Gastrocnemius medialis (tissue), 4 donors: ENCODE measurements around the gene LTBP1. TPM values are rescaled to one million over a fixed set of nuclear protein-coding genes. Genes with fewer than 3 reads are reported as not detected.
"Not testable (repeated sequence)": the region's sequence is repeated elsewhere in the genome, so short reads cannot be mapped to it uniquely, and the experiment has no call there.

Experiments
- ATAC-seq, 2 donors: fragments of 150-250 bp; one replicate each; pipeline ENCODE4 v1.9.1; 2016
- DNase-seq, 2 donors: peaks; one replicate each; pipeline ENCODE4 v3.0.0-alpha.2; 2019
- H3K27ac ChIP-seq, 4 donors: fragments of 200-600 bp; sonication (generic); 1 replicate in 1 of 4; 2 replicates in 3 of 4; pipeline ENCODE4 v1.5.1; 2016 to 2018; ENCODE audit warnings: mild to moderate bottlenecking in 2 of 4, moderate library complexity in 1 of 4
- H3K27me3 ChIP-seq, 3 donors: fragments of 200-600 bp; sonication (generic) in 2 of 3; 1 replicate in 1 of 3; 2 replicates in 2 of 3; pipeline versions ENCODE4 v1.5.1 to v1.6.0; 2016 to 2019; ENCODE audit warnings: mild to moderate bottlenecking in 1 of 3, moderate library complexity in 1 of 3
- H3K36me3 ChIP-seq, 2 donors: fragments of 200-600 bp; sonication (generic) in 1 of 2; one replicate each; pipeline ENCODE4 v1.5.1; 2017 to 2018
- H3K4me1 ChIP-seq, 2 donors: fragments of 200-600 bp; sonication (generic) in 1 of 2; one replicate each; pipeline ENCODE4 v1.5.1; 2016 to 2017; ENCODE audit warnings: mild to moderate bottlenecking in 2 of 2
- H3K4me3 ChIP-seq, 4 donors: fragments of 200-600 bp; sonication (generic) in 3 of 4; 1 replicate in 1 of 4; 2 replicates in 3 of 4; pipeline ENCODE4 v1.5.1; 2016 to 2019; ENCODE audit warnings: mild to moderate bottlenecking in 2 of 4
- H3K9me3 ChIP-seq, 3 donors: fragments of 200-600 bp; sonication (generic) in 2 of 3; 1 replicate in 1 of 3; 2 replicates in 2 of 3; pipeline ENCODE4 v1.5.1; 2016 to 2019
- POLR2A ChIP-seq, 2 donors: fragments of 450-650 bp; IDR thresholded peaks; one replicate each; pipeline ENCODE4 v1.6.1; 2017; ENCODE audit warnings: antibody characterized with exemption in 2 of 2, mild to moderate bottlenecking in 2 of 2, moderate library complexity in 2 of 2
- in situ Hi-C, 4 donors: fragments of 200-750 bp; cut with MboI; loops; one replicate each; pipeline versions ENCODE4 v1.15.0 to v1.8.0; 2017; ENCODE audit warnings: low sequenced_read_pairs in 4 of 4
- intact Hi-C: fragments of 100-400 bp; cut with DNase I; formaldehyde crosslinking; loops from one replicate; pipeline ENCODE4 v1.15.1; 2023; ENCODE audit warnings: low total_unique reads
- total RNA-seq, 4 donors: library from RNA; depleted of rRNA; stranded (reverse); fragments of >200 nt; gene quantifications; one replicate each; pipeline versions ENCODE4 v1.1.0 to v1.2.3, GENCODE V29; 2016
- TF ChIP-seq, protein P1 (sequence below), 5 experiments: fragments of 450-650 bp in 3 of 5; fragments of 200-600 bp in 2 of 5; sonication (generic) in 2 of 5; IDR thresholded peaks in 4 of 5; conservative IDR thresholded peaks in 1 of 5; 1 replicate in 4 of 5; 2 replicates in 1 of 5; pipeline ENCODE4 v1.5.1; 2016 to 2019; ENCODE audit warnings: antibody characterized with exemption in 5 of 5, mild to moderate bottlenecking in 3 of 5, moderate library complexity in 3 of 5

LTBP1 gene
- total RNA-seq, 4 donors from 2014 or later = 8.0 to 42.8 (median 18.4) TPM

DNA sequence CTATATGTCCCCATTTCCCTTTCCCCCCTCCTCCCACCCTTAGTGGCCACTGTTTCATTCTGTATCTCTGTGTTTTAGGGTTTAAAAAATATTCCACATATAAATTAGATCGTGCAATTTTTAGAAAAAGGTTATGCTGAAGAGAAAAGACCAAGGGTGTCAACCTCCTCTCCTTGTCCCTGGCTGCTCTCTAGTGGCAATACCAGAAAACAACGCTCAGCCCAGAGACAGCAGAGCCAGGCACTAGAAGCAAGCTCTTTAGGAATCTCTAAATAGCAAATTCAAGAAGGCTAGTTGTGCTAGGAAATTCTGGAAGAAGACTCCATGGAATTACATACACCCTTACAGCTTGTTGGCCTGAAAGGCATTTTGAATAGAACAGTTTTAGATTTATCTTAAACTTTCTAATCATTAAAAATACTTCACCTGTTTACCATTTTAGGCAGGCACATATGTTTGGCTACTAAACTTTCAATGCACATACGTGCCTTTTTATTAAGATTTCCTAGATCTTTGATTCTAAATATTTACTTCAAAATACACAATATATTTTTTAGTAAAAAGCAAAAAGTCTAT is 494.6 kb downstream of the LTBP1 start:
- ATAC-seq (peak; percentile 58 to 65), DNase-seq (peak; percentile 44 to 45)
- H3K36me3 ChIP-seq = no peaks in the 10 kb centered on the region
- H3K27me3 ChIP-seq = no peaks in the 10 kb centered on the region
- intact Hi-C loops (loop anchor here (5.0 to 10.0 kb wide), 2 partner anchors 309 to 407 kb away; no protein-coding TSS in a partner anchor), in situ Hi-C loops (no loop called here)
- H3K27ac ChIP-seq = peak overlapping the region in 3 of 4 donors; percentile 66 to 82 (median 78)
- peaks cover 22 to 46% of the 10 kb centered on the region in 2 donors for H3K4me1 ChIP-seq
- H3K9me3 ChIP-seq = no peaks in the 10 kb centered on the region
- H3K4me3 ChIP-seq = no peak overlapping the region
- TF ChIP-seq, protein P1, sequence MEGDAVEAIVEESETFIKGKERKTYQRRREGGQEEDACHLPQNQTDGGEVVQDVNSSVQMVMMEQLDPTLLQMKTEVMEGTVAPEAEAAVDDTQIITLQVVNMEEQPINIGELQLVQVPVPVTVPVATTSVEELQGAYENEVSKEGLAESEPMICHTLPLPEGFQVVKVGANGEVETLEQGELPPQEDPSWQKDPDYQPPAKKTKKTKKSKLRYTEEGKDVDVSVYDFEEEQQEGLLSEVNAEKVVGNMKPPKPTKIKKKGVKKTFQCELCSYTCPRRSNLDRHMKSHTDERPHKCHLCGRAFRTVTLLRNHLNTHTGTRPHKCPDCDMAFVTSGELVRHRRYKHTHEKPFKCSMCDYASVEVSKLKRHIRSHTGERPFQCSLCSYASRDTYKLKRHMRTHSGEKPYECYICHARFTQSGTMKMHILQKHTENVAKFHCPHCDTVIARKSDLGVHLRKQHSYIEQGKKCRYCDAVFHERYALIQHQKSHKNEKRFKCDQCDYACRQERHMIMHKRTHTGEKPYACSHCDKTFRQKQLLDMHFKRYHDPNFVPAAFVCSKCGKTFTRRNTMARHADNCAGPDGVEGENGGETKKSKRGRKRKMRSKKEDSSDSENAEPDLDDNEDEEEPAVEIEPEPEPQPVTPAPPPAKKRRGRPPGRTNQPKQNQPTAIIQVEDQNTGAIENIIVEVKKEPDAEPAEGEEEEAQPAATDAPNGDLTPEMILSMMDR (IDR thresholded peaks at IDR 0.05 in 4 of 5, conservative IDR thresholded peaks at IDR 0.05 in 1 of 5) = peak; percentile 27 to 73 (median 46)
- TF ChIP-seq POLR2A (IDR thresholded peaks at IDR 0.05) = no peak

DNA sequence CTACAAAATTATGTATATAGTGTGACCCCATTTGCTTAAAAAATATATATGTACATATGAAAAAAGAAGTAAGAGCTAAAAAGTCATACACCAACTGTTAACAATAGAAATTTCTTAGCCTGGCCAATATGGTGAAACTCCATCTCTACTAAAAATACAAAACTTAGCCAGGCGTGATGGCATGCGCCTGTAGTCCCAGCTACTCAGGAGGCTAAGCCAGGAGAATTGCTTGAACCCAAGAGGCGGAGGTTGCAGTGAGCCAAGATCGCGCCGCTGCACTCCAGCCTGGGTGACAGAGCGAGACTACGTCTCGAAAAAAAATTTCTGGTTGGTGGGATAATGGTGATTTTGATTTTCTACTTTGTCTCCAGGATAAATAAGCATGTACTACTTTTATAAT is 495.3 kb downstream of the LTBP1 start:
- Histone ChIP-seq H3K4me1 (peaks cover 20 to 44% of the 10 kb centered on the region in 2 donors), H3K27ac (peak overlapping the region; percentile 11 to 82 (median 72))
- intact Hi-C loops = loop anchor here (5.0 to 10.0 kb wide), 2 partner anchors 310 to 407 kb away; no protein-coding TSS in a partner anchor
- H3K27me3 ChIP-seq, H3K36me3 ChIP-seq, DNase-seq, H3K9me3 ChIP-seq, in situ Hi-C loops, H3K4me3 ChIP-seq, ATAC-seq: not testable (repeated sequence)

DNA sequence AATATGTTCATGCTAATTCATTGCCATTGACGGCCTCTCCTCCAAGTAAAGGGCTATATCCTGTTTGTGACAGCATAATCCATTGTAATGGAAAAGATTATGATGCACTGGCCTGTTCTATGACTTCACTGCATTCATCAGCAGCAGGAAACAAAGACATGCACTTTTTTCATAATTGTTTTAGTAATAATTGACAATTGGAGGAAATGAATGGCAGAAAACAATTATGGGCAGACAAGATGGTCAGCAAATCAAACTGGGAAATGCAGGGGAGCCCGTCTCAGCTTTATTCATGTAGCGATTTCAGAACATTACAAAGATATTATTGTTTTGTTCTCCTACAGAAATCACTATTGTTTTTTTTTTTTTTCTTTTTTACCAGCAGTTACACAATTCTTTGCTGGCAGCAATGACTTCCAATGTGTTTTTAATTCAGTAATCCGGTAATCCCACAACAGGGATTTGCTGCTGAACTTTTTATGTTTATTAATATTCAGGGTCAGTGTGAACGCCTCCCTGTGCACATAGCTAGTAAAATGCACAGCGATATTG is 495.9 kb downstream of the LTBP1 start:
- peak overlapping the region; percentile 11 to 82 (median 72) for H3K27ac ChIP-seq

DNA sequence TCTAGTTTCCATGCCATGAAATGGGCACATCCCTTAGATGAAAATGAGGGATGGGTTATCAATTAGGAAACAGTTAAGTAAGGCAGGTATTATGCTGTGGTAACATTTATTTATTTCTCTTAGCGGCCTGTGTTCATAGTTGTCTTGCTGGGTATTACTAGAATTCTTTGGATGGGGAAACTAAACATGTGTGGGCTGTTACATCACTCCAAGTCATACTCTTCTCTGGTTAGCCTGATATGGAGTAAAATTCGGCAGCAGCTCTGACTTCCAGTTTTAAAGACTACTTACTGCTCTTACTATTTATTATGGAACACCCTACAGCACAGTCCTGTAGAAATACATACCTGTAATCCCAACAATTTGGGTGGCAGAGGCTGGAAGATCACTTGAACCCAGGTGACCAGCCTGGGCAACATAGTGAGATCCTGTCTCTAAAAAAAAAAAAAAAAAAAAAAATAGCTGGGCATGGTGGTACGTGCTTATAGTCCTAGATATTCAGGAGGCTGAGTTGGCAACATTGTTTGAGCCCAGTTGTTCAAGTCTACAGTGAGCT is 496.6 kb downstream of the LTBP1 start:
- TF ChIP-seq POLR2A (IDR thresholded peaks at IDR 0.05) = no peak
- TF ChIP-seq, protein P1 (IDR thresholded peaks at IDR 0.05 in 4 of 5, conservative IDR thresholded peaks at IDR 0.05 in 1 of 5) = no peak
- in situ Hi-C loops = no loop called here
- no peaks in the 10 kb centered on the region for H3K36me3 ChIP-seq
- no peaks in the 10 kb centered on the region for H3K9me3 ChIP-seq
- H3K4me1 ChIP-seq = peaks cover 20 to 44% of the 10 kb centered on the region in 2 donors
- peak overlapping the region; percentile 66 to 82 (median 77) for H3K27ac ChIP-seq
- no peak overlapping the region for H3K4me3 ChIP-seq
- no peaks in the 10 kb centered on the region for H3K27me3 ChIP-seq
- DNase-seq (no peak), ATAC-seq (no peak)
- intact Hi-C loops = loop anchor here (5.0 to 10.0 kb wide), 2 partner anchors 311 to 409 kb away; no protein-coding TSS in a partner anchor

More for the DNA sequence above, 495.9 kb downstream of the LTBP1 start:
- H3K9me3 ChIP-seq = no peaks in the 10 kb centered on the region
- DNase-seq (no peak), ATAC-seq (no peak)
- TF ChIP-seq, protein P1 (IDR thresholded peaks at IDR 0.05 in 4 of 5, conservative IDR thresholded peaks at IDR 0.05 in 1 of 5) = no peak
- no peak for TF ChIP-seq POLR2A (IDR thresholded peaks at IDR 0.05)
- H3K4me3 ChIP-seq = no peak overlapping the region
- intact Hi-C loops = loop anchor here (5.0 to 10.0 kb wide), 2 partner anchors 310 to 408 kb away; no protein-coding TSS in a partner anchor
- in situ Hi-C loops = no loop called here
- H3K27me3 ChIP-seq = no peaks in the 10 kb centered on the region
- peaks cover 20 to 44% of the 10 kb centered on the region in 2 donors for H3K4me1 ChIP-seq
- no peaks in the 10 kb centered on the region for H3K36me3 ChIP-seq

DNA sequence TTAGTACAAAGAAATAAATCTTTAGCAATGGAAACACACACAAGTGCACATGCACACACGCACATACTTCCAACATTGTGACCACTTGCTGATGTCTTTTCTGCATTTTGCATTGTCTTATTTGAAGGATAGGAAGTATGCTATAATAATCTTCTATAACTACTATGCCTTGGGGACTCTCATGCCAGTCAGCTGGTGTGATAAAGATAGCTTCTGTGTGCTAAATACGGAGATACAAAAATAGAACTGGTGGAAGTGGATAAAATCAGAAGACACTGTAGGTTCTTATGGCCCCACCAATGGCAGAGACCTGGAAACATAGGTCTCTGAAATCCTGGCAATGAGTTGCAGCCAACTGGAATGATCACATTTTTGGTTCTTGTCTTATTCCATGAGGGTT is 498.2 kb downstream of the LTBP1 start:
- Histone ChIP-seq H3K4me1 (peaks cover 20 to 44% of the 10 kb centered on the region in 2 donors), H3K27me3 (no peaks in the 10 kb centered on the region), H3K4me3 (peak overlapping the region in 1 of 4 donors; percentile 0), H3K9me3 (no peaks in the 10 kb centered on the region), H3K36me3 (no peaks in the 10 kb centered on the region), H3K27ac (peak overlapping the region; percentile 76 to 82 (median 77))
- no peak for TF ChIP-seq POLR2A (IDR thresholded peaks at IDR 0.05)
- TF ChIP-seq, protein P1 (IDR thresholded peaks at IDR 0.05 in 4 of 5, conservative IDR thresholded peaks at IDR 0.05 in 1 of 5) = no peak
- ATAC-seq (peak; percentile 87 to 92), DNase-seq (no peak)
- in situ Hi-C loops = no loop called here
- intact Hi-C loops = loop anchor here (5.0 to 10.0 kb wide), 2 partner anchors 313 to 410 kb away; no protein-coding TSS in a partner anchor
